Measurements from ENCODE around the gene ESD.

Gene ESD

DNA sequence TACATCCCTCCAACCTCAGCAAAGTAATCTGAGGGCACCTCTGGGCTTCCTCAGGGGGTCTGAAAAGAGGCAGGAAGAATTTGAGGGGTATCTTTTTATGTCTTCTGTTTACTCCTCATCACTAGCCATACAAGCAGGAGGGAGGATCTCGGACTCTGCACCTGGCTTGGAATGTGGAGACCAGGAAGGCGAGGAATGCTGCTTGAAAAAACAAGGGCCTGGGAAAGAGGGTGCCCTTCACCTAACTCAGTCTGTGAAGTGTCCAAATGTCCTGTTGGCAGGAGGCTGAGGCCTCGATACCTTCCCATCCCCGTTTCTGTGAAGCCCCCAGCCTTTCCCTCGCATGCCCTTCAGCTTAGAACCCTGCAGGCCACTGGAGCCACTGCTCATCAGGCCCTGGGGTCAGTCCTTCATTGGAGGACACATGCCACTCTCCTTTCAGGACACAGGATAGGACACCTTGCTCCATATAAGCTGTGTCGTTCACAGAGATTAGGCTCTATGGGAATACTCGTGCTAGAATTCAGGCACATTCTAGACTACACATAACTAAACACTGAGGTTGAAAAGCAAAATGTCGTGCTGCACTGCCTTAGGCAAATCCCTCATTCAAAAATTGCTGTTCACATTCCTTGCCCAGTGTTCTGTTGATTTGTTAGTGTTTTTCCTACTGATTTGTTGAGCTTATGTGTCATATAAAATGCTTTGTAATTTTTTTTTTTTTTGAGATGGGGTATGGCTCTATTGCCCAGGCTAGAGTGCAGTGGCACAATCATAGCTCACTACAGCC lies 49.7 kb downstream of the ESD start:
- in situ Hi-C loops (cut with MboI; ENCODE audit: low sequenced_read_pairs) = no loop called here

DNA sequence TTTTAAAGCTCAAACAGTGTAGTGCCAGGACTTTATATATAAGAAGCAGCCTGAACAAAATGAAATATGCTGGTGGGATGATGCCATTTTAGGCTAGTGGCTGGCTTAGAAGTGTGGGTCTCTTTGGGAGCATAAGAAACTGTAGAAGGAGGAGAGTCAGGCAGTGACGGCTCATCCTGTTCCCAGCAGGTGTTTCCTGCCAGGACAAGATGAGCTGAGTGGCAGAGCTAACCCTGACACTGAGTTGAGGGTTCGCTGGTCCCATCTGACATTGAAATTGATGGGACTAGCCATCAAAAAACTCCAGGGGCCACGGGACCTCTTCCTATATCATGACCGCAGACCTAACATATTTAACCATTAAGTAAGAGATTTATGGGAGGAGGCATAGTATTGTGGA lies 51.3 kb downstream of the ESD start:
- in situ Hi-C loops (cut with MboI; ENCODE audit: low sequenced_read_pairs) = no loop called here

DNA sequence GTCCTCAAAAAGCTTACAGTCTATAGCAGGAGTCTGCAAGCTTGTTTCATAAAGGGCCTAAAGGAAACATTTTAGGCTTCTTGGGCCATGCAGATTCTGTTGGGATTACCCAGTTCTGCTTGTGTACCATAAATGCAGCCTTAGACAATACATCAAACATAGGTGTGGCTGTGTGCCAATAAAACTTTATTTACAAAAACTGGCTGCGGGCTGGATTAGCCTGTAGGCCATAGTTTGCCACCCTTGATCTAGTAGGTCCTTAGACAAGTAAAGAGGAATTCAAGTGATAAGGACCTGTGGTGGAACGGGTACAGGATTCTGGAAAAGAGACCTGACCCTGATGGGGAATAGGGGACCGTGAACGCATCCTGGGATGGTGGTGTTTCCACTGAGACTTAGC lies 51.9 kb downstream of the ESD start:
- in situ Hi-C loops (cut with MboI; ENCODE audit: low sequenced_read_pairs) = no loop called here

DNA sequence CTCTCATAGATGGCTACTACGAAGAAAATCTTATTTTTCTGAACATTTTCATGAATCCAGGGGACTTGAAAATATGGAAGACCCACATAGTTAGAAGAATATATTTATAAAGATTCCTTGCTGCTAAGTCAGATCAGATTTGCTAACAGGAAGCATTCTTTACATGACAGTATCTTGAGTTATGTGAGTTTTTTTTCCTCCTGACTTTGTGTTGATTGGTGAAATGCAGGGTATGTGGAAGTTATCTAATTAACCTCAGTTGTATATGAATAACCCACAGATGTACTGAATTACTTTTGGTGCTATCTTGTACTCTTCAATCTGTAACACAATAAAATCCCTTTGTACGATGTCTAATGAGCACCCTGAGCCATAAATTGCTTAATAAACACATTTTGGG lies 53.8 kb downstream of the ESD start:
- in situ Hi-C loops (cut with MboI; ENCODE audit: low sequenced_read_pairs) = no loop called here

DNA sequence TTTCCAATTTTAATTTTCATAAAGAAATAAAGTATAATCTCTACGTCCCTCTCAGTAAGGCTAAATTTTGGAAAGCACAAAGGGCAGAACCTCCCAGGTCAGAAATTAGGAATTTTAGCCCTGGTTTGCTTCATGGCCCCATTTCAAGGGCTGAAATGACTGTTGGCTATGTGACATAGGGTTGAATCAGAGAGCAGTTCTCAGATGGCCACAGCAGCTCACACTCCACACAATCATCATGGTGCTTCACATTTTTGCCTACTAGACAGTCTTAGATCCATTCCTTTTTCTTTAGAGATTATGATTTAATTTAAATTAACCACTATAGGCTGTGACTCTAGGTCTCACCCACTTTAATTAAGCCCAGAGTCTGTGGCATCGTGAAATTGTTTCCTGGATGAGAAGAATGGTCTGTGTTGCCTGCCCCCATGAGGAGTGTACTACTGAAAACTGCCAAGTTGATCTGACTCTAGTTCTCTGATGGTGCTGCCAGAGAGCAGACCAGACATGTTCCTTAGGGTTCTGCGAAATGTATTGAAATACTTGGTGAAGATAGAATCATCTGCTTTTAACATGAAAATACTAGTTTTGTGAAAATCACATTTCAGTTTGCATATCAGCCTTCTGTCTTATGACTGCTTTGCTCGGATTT lies 57.4 kb downstream of the ESD start:
- in situ Hi-C loops (cut with MboI; ENCODE audit: low sequenced_read_pairs) = no loop called here

DNA sequence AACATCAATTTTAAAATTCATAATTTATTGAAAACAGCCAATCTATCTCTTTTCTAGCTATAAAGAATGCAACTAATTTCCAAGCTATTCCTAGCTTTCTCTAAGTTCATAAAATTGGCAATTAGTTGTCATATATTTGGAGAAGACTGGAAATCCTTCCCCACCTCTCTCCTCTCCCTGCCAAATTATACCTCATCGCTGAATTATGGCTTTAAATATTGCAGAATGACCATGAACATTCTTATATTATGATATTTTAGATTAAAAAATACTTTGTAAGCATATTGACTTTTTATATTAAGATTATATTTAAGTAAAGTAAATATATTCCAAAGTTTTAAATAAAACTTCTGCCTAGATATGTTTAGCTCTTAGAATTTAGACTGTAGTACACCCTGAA lies 58.2 kb downstream of the ESD start:
- in situ Hi-C loops (cut with MboI; ENCODE audit: low sequenced_read_pairs) = no loop called here

DNA sequence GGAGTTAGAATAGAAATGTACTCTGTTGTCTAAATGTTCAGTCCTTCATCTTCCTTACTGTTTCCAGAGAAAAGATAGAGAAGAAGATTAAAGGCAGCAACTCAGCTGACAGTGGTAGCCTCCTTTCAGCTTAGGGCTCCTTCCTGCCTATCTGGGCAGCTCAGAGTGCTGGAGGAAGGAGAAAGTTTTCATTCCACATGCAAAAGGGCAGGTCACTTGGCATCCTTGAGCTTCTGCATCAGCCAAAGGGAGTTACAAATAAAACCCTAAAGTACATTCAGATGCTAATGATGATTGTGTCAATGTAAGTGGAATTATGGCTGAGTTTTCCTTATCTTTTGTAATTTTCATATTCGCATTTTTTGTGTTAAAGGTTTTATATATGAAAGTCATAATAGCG lies 58.9 kb downstream of the ESD start:
- in situ Hi-C loops (cut with MboI; ENCODE audit: low sequenced_read_pairs) = no loop called here

DNA sequence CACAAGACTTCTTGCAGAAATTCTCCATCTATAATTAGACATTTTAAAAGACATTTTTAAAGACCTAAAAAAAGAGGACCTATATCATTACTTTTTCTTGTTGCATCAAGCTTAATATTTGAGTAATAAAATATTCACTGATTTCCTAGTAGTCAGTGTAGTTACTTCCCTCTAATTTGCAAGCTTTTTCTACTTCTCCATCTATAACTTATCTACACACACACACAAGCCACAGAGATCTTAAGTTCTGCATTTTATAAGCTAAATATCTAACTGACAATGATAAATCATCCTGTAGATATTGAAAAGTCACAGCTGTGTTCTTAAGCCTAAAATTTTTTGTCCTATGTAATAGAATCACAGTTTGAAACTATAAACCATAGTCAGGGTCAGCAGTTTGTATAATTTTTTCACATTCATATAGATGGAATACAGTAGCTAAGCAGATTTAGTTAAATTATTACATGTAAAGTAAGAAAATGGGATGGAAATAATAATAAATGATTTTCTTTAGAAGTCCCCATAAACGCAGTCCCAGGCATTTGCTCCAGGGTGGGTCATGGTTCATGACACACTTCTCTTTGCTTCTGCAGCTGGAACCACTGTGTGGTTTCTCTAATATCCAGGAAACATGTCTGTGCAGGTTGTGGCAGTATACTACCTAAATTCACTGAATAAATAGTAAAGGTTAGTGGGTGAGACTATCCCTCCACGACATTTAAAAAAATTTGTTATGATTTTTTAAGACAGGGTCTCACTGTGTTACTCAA lies 60.2 kb downstream of the ESD start:
- in situ Hi-C loops (cut with MboI; ENCODE audit: low sequenced_read_pairs) = no loop called here

DNA sequence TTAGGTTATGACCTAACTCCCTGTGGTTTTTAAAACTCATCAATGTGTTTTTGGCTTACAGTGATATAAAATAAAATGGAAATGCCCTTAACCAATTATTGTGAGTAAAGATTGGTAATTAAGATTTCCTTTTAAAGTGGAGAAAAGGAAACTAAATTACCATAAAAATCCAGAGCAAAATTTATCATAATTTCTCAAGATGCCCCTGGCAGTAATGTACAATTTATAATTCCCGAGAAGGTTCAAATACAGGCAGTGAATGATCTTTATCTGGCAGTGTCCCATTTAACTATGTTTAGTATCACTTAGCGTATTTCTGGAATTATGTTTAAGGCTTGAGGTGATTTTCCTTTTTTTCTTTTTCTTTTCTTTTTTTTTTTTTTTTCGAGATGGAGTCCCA lies 61.5 kb downstream of the ESD start:
- in situ Hi-C loops (cut with MboI; ENCODE audit: low sequenced_read_pairs) = no loop called here

DNA sequence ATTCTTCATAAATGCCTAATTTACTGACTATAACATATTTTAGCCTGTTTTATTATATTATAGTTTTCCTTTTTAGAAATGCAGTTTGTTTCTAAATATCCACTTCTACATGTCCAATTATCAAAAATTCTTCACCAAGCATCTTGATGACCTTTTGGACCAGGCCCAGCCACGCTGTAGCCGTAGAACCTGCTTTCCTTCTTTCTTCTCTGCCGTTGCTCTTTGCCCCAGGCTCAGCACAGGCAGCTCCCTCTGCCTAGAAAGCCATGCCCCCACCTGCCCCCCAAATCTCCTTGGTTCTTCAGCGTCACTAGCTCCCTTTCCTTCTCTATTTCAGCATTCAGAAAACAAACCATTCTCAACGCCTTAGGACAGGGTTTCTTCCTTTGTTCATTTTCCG lies 65.4 kb downstream of the ESD start:
- in situ Hi-C loops (cut with MboI; ENCODE audit: low sequenced_read_pairs) = no loop called here

DNA sequence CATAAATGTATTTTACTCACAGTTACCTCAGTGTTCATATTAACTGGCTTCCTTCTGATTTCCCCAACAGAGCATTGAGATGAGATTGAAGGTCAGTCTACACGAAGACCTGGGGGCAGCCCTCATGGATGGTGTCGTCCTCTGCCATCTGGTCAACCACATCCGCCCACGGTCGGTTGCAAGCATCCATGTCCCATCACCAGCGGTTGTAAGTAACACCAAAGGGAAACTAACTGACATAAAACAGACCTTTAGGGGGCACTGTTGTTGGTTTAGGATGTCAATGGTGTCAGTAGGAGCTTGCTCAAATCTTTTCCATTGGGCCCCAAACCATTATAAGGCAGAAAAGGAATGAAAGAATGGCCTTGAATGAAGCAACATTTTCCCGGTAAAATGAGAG lies 68.2 kb downstream of the ESD start:
- in situ Hi-C loops (cut with MboI; ENCODE audit: low sequenced_read_pairs) = no loop called here

DNA sequence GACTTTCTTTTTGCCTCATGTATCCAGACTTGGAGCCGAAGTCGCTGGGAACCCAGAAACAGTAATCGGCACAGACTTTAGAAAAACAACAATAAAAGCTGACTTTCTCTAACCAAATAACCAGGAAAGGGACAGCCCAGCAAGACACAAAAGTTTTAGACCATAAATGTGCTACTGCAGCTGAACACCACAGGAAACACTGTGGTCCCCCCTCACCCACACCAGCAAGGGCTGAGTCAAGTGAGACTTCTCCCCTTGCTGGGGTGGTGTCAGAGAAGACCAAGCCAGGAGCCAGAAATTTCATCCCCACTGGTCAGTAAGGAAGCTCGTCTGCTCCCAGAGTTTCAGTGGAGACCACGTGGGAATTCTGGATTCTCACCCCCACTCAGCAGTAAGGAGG lies 70.6 kb downstream of the ESD start:
- in situ Hi-C loops (cut with MboI; ENCODE audit: low sequenced_read_pairs) = no loop called here
